ENCODE data around the gene SHC1.

Gene SHC1

DNA sequence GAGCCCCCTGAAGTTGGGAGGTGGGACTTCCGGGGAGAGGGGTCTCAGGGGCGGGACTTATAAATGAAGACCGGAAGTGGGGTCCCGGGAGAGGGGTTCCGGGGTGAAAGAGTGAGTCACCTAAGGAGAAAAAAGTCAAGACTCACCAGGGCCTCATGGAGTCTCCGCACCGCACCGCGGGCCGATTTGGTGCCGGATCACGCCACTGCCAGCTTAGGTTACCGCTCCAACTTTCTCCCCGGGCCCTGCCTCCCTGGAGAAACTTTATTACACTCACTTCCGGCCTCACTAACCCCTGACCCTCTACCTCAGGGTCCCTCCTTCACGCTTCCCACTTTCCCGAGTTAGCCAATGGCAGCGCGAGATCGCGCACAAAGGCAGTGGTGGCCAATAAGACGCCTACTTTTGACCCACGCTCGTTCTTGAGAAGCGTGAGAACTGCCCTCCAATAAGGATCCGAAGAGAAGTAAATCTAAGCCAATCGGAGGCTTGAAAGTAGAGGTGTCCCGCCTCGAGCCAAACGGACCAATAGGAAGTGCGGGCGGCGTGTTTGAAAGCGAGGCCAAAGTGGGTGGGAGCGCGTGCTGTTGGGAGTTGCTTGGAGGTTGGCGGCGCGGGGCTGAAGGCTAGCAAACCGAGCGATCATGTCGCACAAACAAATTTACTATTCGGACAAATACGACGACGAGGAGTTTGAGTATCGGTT, 3.7 kb upstream of the SHC1 start, which contains the start of gene CKS1B:
TSS of gene CKS1B (plus strand) at position 580 of the 706 bp plus-strand sequence. CDS start at position 645, 65 bp downstream.
- Histone ChIP-seq H3K4me3 (IDR thresholded peaks at IDR 0.05; ENCODE audit: insufficient read depth, low read depth, low read length) (peak within 1 kb of the TSS; percentile 98), H3K36me3 (ENCODE audit: insufficient read depth) (peaks cover 10% of the 10 kb centered on the region; the same call in 1 of the 2 replicates), H3K27ac (peak within 1 kb of the TSS; percentile 77), H3K4me1 (ENCODE audit: low read depth, poor library complexity, severe bottlenecking) (peaks cover 66% of the 10 kb centered on the region), H4K20me1 (ENCODE audit: insufficient read depth) (no peaks in the 10 kb centered on the region), H3K27me3 (ENCODE audit: insufficient read depth, low read depth) (no peaks in the 10 kb centered on the region), H2AFZ (ENCODE audit: low read depth) (peak within 1 kb of the TSS; percentile 28), H3K9ac (peak within 1 kb of the TSS; percentile 76), H3K79me2 (ENCODE audit: insufficient read depth, low read depth) (peaks cover 88% of the 10 kb centered on the region), H3K4me2 (peak within 1 kb of the TSS; percentile 89)
- TF ChIP-seq, protein P1, sequence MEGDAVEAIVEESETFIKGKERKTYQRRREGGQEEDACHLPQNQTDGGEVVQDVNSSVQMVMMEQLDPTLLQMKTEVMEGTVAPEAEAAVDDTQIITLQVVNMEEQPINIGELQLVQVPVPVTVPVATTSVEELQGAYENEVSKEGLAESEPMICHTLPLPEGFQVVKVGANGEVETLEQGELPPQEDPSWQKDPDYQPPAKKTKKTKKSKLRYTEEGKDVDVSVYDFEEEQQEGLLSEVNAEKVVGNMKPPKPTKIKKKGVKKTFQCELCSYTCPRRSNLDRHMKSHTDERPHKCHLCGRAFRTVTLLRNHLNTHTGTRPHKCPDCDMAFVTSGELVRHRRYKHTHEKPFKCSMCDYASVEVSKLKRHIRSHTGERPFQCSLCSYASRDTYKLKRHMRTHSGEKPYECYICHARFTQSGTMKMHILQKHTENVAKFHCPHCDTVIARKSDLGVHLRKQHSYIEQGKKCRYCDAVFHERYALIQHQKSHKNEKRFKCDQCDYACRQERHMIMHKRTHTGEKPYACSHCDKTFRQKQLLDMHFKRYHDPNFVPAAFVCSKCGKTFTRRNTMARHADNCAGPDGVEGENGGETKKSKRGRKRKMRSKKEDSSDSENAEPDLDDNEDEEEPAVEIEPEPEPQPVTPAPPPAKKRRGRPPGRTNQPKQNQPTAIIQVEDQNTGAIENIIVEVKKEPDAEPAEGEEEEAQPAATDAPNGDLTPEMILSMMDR (conservative IDR thresholded peaks at IDR 0.05; ENCODE audit: low read depth, low read length) = no peak

- H4K20me1 ChIP-seq (ENCODE audit: insufficient read depth) = no peaks in the 10 kb centered on the region
- H3K27ac ChIP-seq = peak overlapping the region; percentile 77
- peaks cover 88% of the 10 kb centered on the region for H3K79me2 ChIP-seq (ENCODE audit: insufficient read depth, low read depth)
- H3K9ac ChIP-seq = peak overlapping the region; percentile 76
- TF ChIP-seq, protein P1 (conservative IDR thresholded peaks at IDR 0.05; ENCODE audit: low read depth, low read length) = peak; percentile 61; the same call in 1 of the 2 replicates
- no peaks in the 10 kb centered on the region for H3K27me3 ChIP-seq (ENCODE audit: insufficient read depth, low read depth)
- peaks cover 8% of the 10 kb centered on the region; the same call in 1 of the 2 replicates for H3K36me3 ChIP-seq (ENCODE audit: insufficient read depth)
- H2AFZ ChIP-seq (ENCODE audit: low read depth) = peak overlapping the region; percentile 28; the same call in 1 of the 2 replicates
- peak overlapping the region; percentile 60 for H3K4me2 ChIP-seq
- peak overlapping the region; percentile 92 for H3K4me3 ChIP-seq (IDR thresholded peaks at IDR 0.05; ENCODE audit: insufficient read depth, low read depth, low read length)
- H3K4me1 ChIP-seq (ENCODE audit: low read depth, poor library complexity, severe bottlenecking) = peaks cover 72% of the 10 kb centered on the region
These were observed 3.0 kb upstream of the SHC1 start for GRCh38 chr1:154973344-154974101.

DNA sequence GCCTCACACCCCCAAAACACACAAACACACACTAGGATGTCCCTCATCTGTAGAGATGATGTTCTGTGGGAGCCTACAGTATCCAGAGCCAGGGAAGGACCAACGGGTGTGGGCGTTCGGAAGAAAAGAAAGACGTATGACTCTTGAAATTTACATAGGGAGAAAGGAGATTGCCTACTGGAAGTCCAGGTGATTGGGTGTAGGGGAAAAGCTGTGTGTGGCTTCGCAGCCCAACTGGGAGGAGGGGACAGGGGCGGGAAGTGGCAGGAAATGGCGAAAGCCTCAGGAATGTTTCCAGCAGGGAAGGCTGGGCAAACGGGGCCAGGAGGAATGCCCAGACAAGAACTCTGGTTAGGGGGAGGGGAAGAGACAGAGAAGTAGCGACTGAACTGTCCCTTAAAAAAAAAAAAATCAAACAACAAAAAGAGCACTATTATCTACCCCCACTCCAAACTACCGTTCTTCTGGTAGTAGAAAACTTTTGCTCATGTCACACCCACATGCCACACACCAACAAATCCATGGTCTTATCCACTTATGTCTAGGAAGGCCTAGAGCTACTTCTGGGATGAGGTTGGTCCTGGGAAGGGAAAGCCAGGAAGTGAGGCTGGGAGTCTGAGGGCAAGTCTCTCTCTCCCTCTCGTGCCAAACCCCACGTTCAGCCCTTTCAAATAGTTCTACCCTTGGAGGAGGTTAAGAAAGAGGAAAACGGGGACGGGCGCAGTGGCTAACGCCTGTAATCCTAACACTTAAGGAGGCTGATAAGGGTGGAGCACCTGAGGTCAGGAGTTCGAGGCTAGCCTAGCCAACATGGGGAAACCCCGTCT, 2.2 kb upstream of the SHC1 start:
- Histone ChIP-seq H3K4me2 (peak overlapping the region; percentile 60), H3K4me3 (IDR thresholded peaks at IDR 0.05; ENCODE audit: insufficient read depth, low read depth, low read length) (no peak overlapping the region), H3K36me3 (ENCODE audit: insufficient read depth) (peaks cover 5% of the 10 kb centered on the region; the same call in 1 of the 2 replicates), H4K20me1 (ENCODE audit: insufficient read depth) (no peaks in the 10 kb centered on the region), H3K79me2 (ENCODE audit: insufficient read depth, low read depth) (peaks cover 80% of the 10 kb centered on the region), H2AFZ (ENCODE audit: low read depth) (no peak overlapping the region), H3K27ac (peak overlapping the region; percentile 77; the same call in 1 of the 2 replicates), H3K9ac (no peak overlapping the region; the same call in 1 of the 2 replicates), H3K4me1 (ENCODE audit: low read depth, poor library complexity, severe bottlenecking) (peaks cover 67% of the 10 kb centered on the region), H3K27me3 (ENCODE audit: insufficient read depth, low read depth) (no peaks in the 10 kb centered on the region)
- TF ChIP-seq, protein P1 (conservative IDR thresholded peaks at IDR 0.05; ENCODE audit: low read depth, low read length) = no peak

DNA sequence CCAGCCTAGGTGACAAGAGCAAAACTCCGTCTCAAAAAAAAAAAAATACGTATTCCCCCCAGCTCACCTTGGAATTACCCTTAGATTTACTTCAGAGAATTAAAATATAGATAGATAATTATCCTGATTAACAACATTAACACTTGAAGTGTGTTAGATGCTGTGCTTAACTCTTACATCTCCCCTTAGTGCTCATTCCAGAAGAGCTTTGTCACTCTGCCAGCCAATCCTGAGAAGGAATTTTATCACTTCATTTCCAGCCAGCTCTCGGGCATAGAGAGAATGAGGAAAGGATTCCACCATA, 1.6 kb upstream of the SHC1 start:
- H3K36me3 ChIP-seq (ENCODE audit: insufficient read depth) = no peaks in the 10 kb centered on the region; the same call in 1 of the 2 replicates
- H3K4me3 ChIP-seq (IDR thresholded peaks at IDR 0.05; ENCODE audit: insufficient read depth, low read depth, low read length) = no peak overlapping the region
- no peaks in the 10 kb centered on the region for H4K20me1 ChIP-seq (ENCODE audit: insufficient read depth)
- H3K9ac ChIP-seq = no peak overlapping the region
- H3K27me3 ChIP-seq (ENCODE audit: insufficient read depth, low read depth) = no peaks in the 10 kb centered on the region
- no peak overlapping the region; the same call in 1 of the 2 replicates for H3K27ac ChIP-seq
- H3K79me2 ChIP-seq (ENCODE audit: insufficient read depth, low read depth) = peaks cover 79% of the 10 kb centered on the region
- peaks cover 61% of the 10 kb centered on the region for H3K4me1 ChIP-seq (ENCODE audit: low read depth, poor library complexity, severe bottlenecking)
- peak overlapping the region; percentile 60; the same call in 1 of the 2 replicates for H3K4me2 ChIP-seq
- no peak overlapping the region for H2AFZ ChIP-seq (ENCODE audit: low read depth)
- TF ChIP-seq, protein P1 (conservative IDR thresholded peaks at IDR 0.05; ENCODE audit: low read depth, low read length) = no peak
